HUES64 (cell line): Measurements from ENCODE around the gene NELFA.

Experiments
- H3K27ac ChIP-seq: 2 replicates; pipeline ENCODE4 v1.7.0; 2013; ENCODE audit warnings: low read depth, low read length, inconsistent platforms
- H3K27me3 ChIP-seq: 2 replicates; pipeline ENCODE4 v1.6.1; 2013; ENCODE audit warnings: mild to moderate bottlenecking, low read length; ENCODE audit not compliant: insufficient read depth
- H3K36me3 ChIP-seq: 2 replicates; pipeline ENCODE4 v1.6.1; 2013; ENCODE audit warnings: mild to moderate bottlenecking, low read length; ENCODE audit not compliant: insufficient read depth
- H3K4me1 ChIP-seq: 2 replicates; pipeline ENCODE4 v1.6.1; 2013; ENCODE audit warnings: mild to moderate bottlenecking, low read length, moderate library complexity; ENCODE audit not compliant: insufficient read depth
- H3K4me3 ChIP-seq: 2 replicates; pipeline ENCODE4 v1.5.1; 2013; ENCODE audit warnings: mild to moderate bottlenecking, low read length, moderate library complexity
- H3K9ac ChIP-seq: 2 replicates; pipeline ENCODE4 v1.6.1; 2013; ENCODE audit warnings: mild to moderate bottlenecking, low read depth, low read length
- H3K9me3 ChIP-seq: 2 replicates; pipeline ENCODE4 v1.6.1; 2013; ENCODE audit warnings: low read depth, low read length; ENCODE audit not compliant: insufficient read depth
- WGBS: fragments of 150-250, 120-280 bp; methylation state at CpG from one replicate; pipeline ENCODE4 v1.1.7; 2013; ENCODE audit warnings: missing lambda C conversion rate; 5-methylcytosine and 5-hydroxymethylcytosine counted together

The NELFA gene

DNA sequence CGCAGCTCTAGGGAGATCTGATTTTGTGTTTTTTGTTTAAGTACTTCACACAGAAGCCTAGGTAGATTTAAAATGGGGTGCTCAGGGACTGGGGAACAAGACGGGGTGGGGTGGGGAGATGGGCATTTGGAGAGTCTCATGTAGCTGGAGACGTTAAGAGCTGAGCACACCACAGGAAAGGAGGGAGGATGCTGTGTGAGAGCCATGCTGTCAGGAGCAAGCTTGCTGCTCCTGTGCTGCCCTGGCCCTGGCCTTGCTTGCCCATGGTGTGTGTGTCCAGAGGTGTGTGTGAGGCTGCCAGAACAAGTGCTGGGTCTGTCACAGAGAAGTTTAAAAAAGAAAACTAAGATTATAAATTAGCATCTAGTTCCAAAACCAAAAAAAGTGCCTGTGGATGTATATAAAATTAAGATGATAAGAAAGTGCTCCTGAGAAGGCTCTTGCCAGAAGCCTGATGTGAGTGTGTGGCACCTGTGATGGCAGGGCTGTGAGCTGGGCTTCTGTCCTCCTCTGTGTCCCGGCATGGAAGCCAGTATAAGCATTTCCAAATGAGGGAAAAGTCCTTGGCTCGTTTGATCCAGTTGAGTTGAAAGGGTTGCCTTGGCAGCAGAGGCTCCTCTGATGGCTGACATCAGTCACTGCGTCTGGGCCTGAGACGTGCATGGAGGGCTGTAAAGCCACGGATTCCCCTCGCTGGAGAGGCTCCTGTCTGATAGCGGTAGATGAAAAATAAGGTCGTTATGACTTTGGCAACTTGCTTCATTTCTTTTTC lies 63.5 kb downstream of the NELFA start:
- H3K9me3 ChIP-seq: no peaks in the 10 kb centered on the region
- no peak overlapping the region for H3K27ac ChIP-seq
- H3K27me3 ChIP-seq: no peaks in the 10 kb centered on the region
- H3K36me3 ChIP-seq: peaks cover 63% of the 10 kb centered on the region
- no peaks in the 10 kb centered on the region for H3K4me1 ChIP-seq
- H3K4me3 ChIP-seq: no peak overlapping the region
- WGBS: 86% methylated on average over 11 of the region's 11 CpGs
- no peak overlapping the region for H3K9ac ChIP-seq

- H3K4me3 ChIP-seq: no peak overlapping the region
- 95% methylated on average over 7 of the region's 7 CpGs for WGBS
- no peaks in the 10 kb centered on the region for H3K4me1 ChIP-seq
- peaks cover 71% of the 10 kb centered on the region for H3K36me3 ChIP-seq
- no peaks in the 10 kb centered on the region for H3K9me3 ChIP-seq
- H3K27ac ChIP-seq: no peak overlapping the region
- no peaks in the 10 kb centered on the region for H3K27me3 ChIP-seq
- H3K9ac ChIP-seq: no peak overlapping the region
Measured at GRCh38 chr4:1943928-1944327, 64.8 kb downstream of the NELFA start.

GRCh38 chr4:1940566-1940965 lies 68.2 kb downstream of the NELFA start:
- Histone ChIP-seq H3K27ac (no peak overlapping the region), H3K9ac (no peak overlapping the region), H3K4me3 (no peak overlapping the region), H3K9me3 (no peaks in the 10 kb centered on the region), H3K4me1 (no peaks in the 10 kb centered on the region), H3K36me3 (peaks cover 87% of the 10 kb centered on the region), H3K27me3 (no peaks in the 10 kb centered on the region)
- WGBS: 96% methylated on average over 7 of the region's 7 CpGs

DNA sequence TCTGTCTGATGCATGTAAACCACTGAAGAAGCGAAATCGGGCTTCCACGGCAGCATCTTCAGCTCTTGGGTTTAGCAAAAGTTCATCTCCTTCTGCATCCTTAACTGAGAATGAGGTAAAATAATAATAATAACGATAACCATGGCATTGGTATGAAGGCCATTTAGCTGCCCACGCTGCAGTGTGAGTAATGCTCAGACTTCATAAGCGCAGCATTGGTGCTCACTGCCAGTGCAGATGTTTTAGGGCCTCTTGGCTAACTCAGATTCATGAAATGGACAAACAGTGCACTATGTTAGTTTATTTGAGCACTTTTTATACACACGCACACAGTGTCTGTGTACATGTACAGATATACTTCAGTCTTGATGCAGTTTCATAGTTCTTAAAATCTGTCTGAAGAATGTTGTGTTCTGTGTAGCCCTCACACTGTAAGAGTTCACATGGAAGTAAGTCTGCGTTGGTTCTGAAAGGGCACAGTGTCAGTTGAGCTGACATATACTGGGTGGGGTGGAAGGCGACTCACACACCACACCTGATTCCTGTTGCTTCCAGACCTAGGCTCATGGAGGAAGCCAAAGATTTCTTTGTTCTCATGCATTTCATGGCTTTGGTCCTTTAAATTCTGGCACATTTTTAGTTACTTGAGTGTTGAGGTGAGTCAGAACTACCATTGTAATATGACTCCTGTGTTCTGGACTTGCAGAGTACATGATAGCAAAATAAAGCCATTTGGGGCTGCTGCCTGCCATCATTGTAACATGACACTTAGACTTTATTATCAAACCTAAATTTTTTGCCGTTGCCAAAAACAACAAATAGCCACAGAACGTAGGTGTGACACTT lies 68.9 kb downstream of the NELFA start:
- Histone ChIP-seq H3K36me3 (peaks cover 91% of the 10 kb centered on the region), H3K9me3 (no peaks in the 10 kb centered on the region), H3K4me1 (no peaks in the 10 kb centered on the region), H3K4me3 (no peak overlapping the region), H3K27me3 (no peaks in the 10 kb centered on the region), H3K9ac (no peak overlapping the region), H3K27ac (no peak overlapping the region)
- WGBS: 97% methylated on average over 11 of the region's 11 CpGs

- H3K4me1 ChIP-seq: no peaks in the 10 kb centered on the region
- peaks cover 80% of the 10 kb centered on the region for H3K36me3 ChIP-seq
- H3K27ac ChIP-seq: no peak overlapping the region
- H3K9me3 ChIP-seq: no peaks in the 10 kb centered on the region
- no peak overlapping the region for H3K4me3 ChIP-seq
- H3K27me3 ChIP-seq: no peaks in the 10 kb centered on the region
- H3K9ac ChIP-seq: no peak overlapping the region
- WGBS: 96% methylated on average over 8 of the region's 8 CpGs
Measured at GRCh38 chr4:1938027-1938426, 70.7 kb downstream of the NELFA start.

GRCh38 chr4:1937550-1937949 lies 71.2 kb downstream of the NELFA start:
- 92% methylated on average over 3 of the region's 3 CpGs for WGBS
- Histone ChIP-seq H3K36me3 (peaks cover 80% of the 10 kb centered on the region), H3K9ac (no peak overlapping the region), H3K4me3 (no peak overlapping the region), H3K27me3 (no peaks in the 10 kb centered on the region), H3K4me1 (no peaks in the 10 kb centered on the region), H3K9me3 (no peaks in the 10 kb centered on the region), H3K27ac (no peak overlapping the region)

- WGBS: 88% methylated on average over 2 of the region's 3 CpGs
- no peaks in the 10 kb centered on the region for H3K4me1 ChIP-seq
- peaks cover 69% of the 10 kb centered on the region for H3K36me3 ChIP-seq
- no peak overlapping the region for H3K27ac ChIP-seq
- H3K9ac ChIP-seq: no peak overlapping the region
- no peak overlapping the region for H3K4me3 ChIP-seq
- H3K9me3 ChIP-seq: no peaks in the 10 kb centered on the region
- H3K27me3 ChIP-seq: no peaks in the 10 kb centered on the region
Measured at GRCh38 chr4:1933700-1934099, 75.1 kb downstream of the NELFA start.

- Histone ChIP-seq H3K4me3 (no peak overlapping the region), H3K9me3 (no peaks in the 10 kb centered on the region), H3K9ac (no peak overlapping the region), H3K4me1 (no peaks in the 10 kb centered on the region), H3K27me3 (no peaks in the 10 kb centered on the region), H3K36me3 (peaks cover 68% of the 10 kb centered on the region), H3K27ac (no peak overlapping the region)
- 96% methylated on average over 13 of the region's 13 CpGs for WGBS
Measured at GRCh38 chr4:1932736-1933135, 76.0 kb downstream of the NELFA start.
